LNCAP (cell line): ENCODE measurements around the gene SEMA5A.

ENCODE experiments used
- CTCF ChIP-seq: fragments of 450-650 bp; IDR thresholded peaks from 2 replicates; pipeline ENCODE4 v1.5.1; 2017; ENCODE audit warnings: mild to moderate bottlenecking

Gene SEMA5A

DNA sequence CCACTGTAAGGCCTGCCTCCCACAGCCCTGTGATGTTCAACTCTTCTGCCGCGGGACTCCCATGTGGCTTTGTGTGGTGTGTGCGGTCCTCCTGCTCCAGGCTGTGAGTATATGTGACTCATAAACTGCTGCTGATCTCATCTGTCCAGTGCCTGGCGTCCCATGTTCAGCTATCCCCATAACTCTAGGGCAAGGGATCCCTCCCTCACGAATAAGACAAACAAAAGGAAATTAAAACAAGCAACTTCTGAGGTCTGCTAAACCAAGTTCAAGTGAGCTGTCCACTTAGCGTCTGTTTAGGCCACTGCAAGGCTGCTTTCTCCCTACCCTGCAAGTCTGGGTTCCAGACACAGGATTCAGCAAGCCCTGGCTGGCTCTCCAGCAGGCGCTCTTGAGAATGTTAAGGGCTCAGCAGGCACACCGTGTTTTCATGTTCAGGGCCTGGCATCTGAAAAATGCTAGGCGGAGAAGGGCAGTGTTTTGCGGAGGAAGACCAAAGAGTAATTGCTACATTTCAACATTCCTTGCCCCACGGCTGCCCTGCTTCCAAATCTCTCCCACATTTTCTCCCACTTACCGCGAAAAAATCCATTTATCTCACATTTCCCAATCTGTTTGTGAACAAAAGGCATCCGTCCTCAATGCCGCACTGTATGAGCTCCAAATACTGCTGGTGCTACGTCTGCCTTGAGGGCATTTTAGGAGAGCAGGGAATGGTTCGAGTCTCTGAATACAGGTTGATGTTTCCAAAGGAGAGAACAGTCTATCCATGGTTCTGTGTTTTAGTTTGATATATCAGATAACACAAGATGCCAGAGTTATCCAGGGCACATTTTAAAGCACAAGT is 280.2 kb downstream of the SEMA5A start:
- no peak for TF ChIP-seq CTCF

DNA sequence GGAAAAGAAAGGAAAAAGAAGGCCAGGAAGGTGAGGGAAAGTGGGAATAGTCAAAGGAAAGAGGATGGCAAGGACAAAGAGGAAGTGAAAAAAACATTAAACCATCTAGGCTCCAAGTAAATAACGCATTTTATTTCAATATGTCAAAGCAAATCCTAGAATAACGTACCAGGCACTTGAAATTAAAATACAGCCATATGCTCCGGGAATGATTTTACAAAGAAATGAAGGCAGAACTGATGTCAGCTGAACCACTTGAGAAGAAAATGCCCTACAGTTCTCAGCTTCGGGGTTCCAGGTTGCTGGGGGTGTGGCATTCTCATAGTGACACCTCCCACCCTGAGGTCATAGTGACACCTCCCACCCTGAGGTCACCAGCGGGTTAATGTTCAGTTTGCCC is 281.6 kb downstream of the SEMA5A start:
- no peak for TF ChIP-seq CTCF

GRCh38 chr5:9263656-9264055 is 282.2 kb downstream of the SEMA5A start:
- TF ChIP-seq CTCF = no peak

GRCh38 chr5:9251379-9251980 is 294.4 kb downstream of the SEMA5A start:
- no peak for TF ChIP-seq CTCF

DNA sequence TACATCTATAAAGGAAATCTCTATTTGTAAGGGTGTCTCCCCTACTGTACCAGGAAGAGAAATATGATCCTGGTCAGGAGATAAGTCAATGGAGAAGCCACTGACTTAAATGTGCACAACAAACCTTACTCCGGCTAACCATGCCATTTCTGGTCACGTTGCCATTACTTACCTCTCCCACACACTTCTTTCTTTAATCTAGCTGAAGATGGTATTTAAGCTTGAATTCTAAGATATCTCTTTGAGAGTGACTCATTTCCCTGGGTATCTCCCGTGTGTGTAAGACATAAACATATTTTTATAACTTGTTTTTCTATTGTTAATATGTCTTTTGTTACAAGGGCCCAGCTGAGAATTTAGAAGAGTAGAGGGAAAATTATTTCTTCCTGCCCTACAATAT is 296.6 kb downstream of the SEMA5A start:
- no peak for TF ChIP-seq CTCF

- no peak for TF ChIP-seq CTCF
These were observed 300.8 kb downstream of the SEMA5A start for GRCh38 chr5:9245071-9245470.

- no peak for TF ChIP-seq CTCF
These were observed 301.5 kb downstream of the SEMA5A start for GRCh38 chr5:9244417-9244816.
